ENCODE measurements around the gene ADH7.

- TF ChIP-seq, protein P1, sequence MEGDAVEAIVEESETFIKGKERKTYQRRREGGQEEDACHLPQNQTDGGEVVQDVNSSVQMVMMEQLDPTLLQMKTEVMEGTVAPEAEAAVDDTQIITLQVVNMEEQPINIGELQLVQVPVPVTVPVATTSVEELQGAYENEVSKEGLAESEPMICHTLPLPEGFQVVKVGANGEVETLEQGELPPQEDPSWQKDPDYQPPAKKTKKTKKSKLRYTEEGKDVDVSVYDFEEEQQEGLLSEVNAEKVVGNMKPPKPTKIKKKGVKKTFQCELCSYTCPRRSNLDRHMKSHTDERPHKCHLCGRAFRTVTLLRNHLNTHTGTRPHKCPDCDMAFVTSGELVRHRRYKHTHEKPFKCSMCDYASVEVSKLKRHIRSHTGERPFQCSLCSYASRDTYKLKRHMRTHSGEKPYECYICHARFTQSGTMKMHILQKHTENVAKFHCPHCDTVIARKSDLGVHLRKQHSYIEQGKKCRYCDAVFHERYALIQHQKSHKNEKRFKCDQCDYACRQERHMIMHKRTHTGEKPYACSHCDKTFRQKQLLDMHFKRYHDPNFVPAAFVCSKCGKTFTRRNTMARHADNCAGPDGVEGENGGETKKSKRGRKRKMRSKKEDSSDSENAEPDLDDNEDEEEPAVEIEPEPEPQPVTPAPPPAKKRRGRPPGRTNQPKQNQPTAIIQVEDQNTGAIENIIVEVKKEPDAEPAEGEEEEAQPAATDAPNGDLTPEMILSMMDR (IDR thresholded peaks at IDR 0.05; ENCODE audit: low read length): no peak
- TF ChIP-seq EZH2 (optimal IDR thresholded peaks at IDR 0.05; ENCODE audit: low read depth, low read length): no peak
- no peak for TF ChIP-seq EZH2phosphoT487 (IDR thresholded peaks at IDR 0.05; ENCODE audit: low read length)
Measured at GRCh38 chr4:99430106-99430505, 5.0 kb downstream of the ADH7 start.
